ENCODE measurements around the gene ATP10A. TPM values are rescaled to one million over a fixed set of nuclear protein-coding genes. Genes with fewer than 3 reads are reported as not detected.

The ATP10A gene
- total and polyA plus RNA-seq, 2 experiments from 2014 or later, result not detected

DNA sequence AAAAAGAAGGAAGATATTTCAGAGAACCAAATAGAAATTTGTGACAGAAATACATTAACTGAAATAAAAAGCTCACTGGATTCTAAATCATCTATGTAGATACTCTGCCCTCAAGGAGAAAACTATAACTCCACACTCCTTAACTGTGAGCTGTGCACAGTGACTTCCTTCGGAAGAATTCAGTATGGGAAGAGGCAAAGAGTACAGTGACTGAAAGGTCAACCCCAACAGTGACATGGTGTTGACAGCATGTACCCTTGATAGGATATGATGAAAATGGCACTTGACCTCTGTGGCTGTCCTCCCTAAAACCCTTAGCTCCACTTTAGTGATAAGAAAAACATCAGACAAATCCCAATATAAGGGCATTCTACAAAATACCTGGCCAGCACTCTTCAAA is 165.5 kb downstream of the ATP10A start:
- TF ChIP-seq, protein P1, sequence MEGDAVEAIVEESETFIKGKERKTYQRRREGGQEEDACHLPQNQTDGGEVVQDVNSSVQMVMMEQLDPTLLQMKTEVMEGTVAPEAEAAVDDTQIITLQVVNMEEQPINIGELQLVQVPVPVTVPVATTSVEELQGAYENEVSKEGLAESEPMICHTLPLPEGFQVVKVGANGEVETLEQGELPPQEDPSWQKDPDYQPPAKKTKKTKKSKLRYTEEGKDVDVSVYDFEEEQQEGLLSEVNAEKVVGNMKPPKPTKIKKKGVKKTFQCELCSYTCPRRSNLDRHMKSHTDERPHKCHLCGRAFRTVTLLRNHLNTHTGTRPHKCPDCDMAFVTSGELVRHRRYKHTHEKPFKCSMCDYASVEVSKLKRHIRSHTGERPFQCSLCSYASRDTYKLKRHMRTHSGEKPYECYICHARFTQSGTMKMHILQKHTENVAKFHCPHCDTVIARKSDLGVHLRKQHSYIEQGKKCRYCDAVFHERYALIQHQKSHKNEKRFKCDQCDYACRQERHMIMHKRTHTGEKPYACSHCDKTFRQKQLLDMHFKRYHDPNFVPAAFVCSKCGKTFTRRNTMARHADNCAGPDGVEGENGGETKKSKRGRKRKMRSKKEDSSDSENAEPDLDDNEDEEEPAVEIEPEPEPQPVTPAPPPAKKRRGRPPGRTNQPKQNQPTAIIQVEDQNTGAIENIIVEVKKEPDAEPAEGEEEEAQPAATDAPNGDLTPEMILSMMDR (IDR thresholded peaks at IDR 0.05; ENCODE audit: low read depth, low read length), result no peak
- Histone ChIP-seq H3K27ac (no peak overlapping the region), H3K9me3 (ENCODE audit: low read depth) (no peaks in the 10 kb centered on the region), H3K36me3 (no peaks in the 10 kb centered on the region), H3K27me3 (peaks cover 18% of the 10 kb centered on the region), H3K4me3 (no peak overlapping the region), H3K4me1 (ENCODE audit: low read depth) (peaks cover 15% of the 10 kb centered on the region)
- no peak for DNase-seq (ENCODE audit: low read depth in 1 of 2, low spot score in 1 of 2)

DNA sequence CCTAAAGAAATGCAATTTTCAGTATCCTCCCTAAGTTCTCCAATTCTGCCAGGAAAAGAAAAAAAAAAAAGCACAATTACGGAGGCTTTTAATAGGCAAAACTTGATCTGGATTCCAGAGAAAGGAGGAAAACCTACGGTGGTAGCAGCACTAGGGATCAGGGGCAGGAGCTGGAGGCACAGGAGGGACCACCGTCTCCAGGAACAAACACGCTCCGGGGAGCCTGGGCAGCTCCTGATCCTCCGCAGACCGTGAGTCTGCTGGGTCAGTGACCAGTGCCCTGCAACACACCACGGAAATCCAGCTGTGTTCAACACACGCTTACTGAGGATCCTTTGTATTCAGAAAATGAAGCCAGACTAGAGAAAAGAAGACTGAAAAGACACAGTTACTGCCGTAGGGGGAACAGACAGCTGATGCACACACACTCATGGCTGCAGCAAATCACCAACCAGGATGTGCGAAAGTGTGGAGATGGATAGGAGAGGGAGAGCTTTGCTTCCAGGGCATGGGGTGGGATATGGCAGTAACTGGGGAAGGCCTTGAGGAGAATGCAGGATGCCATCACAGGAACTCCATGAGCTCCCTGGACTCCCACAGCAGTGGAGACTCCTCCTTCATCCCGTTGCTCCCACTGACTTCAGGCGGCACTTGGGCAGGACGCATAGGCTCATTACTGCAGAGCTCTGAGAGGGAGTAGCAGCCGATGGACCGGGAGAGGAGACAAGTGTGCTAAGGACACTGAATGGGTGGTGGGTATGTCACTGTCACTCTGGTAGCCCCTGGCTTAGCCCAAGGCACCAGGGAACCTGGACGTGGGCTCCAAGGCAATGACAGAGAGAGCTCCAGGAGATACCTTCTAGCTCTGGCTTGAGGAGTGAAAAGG is 167.0 kb downstream of the ATP10A start:
- H3K27ac ChIP-seq, result no peak overlapping the region
- H3K4me1 ChIP-seq (ENCODE audit: low read depth), result peaks cover 15% of the 10 kb centered on the region
- H3K9me3 ChIP-seq (ENCODE audit: low read depth), result no peaks in the 10 kb centered on the region
- H3K4me3 ChIP-seq, result no peak overlapping the region
- peaks cover 11% of the 10 kb centered on the region for H3K27me3 ChIP-seq
- H3K36me3 ChIP-seq, result no peaks in the 10 kb centered on the region
- DNase-seq (ENCODE audit: low read depth in 1 of 2, low spot score in 1 of 2), result no peak
- TF ChIP-seq, protein P1 (IDR thresholded peaks at IDR 0.05; ENCODE audit: low read depth, low read length), result no peak

DNA sequence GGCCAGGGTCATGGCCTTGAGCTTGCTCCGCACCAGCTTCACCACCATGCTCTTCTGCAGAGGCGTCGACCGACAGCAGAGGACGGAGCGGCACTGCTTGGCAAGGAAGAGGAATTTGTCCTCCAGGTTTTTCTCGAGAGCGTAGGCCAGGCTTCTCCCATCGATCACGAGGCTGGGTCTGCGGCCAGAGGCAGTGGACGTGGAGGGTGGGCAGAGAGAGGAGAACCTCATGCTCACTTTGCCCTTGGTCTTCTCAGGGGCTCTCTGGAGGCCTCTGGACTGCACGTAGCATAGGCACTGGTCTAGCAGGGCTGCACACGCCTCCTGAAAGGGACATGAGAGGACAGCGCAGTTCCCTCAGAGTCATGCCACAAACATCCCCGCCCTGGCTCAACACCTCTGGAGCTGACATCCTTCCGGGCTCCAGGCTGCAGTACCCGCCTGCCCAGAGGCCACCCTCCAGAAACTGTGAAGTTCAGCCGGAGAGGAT is 168.3 kb downstream of the ATP10A start:
- no peak for DNase-seq (ENCODE audit: low read depth in 1 of 2, low spot score in 1 of 2)
- peaks cover 2% of the 10 kb centered on the region for H3K27me3 ChIP-seq
- H3K4me1 ChIP-seq (ENCODE audit: low read depth), result peaks cover 15% of the 10 kb centered on the region
- H3K27ac ChIP-seq, result no peak overlapping the region
- no peaks in the 10 kb centered on the region for H3K9me3 ChIP-seq (ENCODE audit: low read depth)
- no peak overlapping the region for H3K4me3 ChIP-seq
- TF ChIP-seq, protein P1 (IDR thresholded peaks at IDR 0.05; ENCODE audit: low read depth, low read length), result no peak
- no peaks in the 10 kb centered on the region for H3K36me3 ChIP-seq

DNA sequence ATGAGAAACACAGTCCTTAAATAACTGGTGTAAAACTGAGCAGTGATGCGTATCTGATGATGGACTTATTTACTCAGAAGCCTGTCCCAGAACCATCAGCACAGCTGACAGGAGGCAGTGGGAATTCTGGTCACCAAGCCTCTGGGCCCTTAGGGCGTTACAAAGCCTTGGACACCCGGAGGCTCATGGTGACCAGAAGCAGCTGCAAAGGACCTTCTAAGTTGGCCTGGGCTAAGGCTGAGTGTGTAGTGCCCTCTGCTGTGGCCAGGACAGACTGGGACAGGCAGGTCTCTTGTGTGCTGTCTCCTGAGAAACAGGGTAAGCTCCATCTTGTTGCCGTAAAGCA is 168.9 kb downstream of the ATP10A start:
- no peak for DNase-seq (ENCODE audit: low read depth in 1 of 2, low spot score in 1 of 2)
- Histone ChIP-seq H3K9me3 (ENCODE audit: low read depth) (no peaks in the 10 kb centered on the region), H3K36me3 (no peaks in the 10 kb centered on the region), H3K27me3 (peaks cover 2% of the 10 kb centered on the region), H3K4me1 (ENCODE audit: low read depth) (peaks cover 15% of the 10 kb centered on the region), H3K27ac (no peak overlapping the region), H3K4me3 (no peak overlapping the region)
- TF ChIP-seq, protein P1 (IDR thresholded peaks at IDR 0.05; ENCODE audit: low read depth, low read length), result no peak

DNA sequence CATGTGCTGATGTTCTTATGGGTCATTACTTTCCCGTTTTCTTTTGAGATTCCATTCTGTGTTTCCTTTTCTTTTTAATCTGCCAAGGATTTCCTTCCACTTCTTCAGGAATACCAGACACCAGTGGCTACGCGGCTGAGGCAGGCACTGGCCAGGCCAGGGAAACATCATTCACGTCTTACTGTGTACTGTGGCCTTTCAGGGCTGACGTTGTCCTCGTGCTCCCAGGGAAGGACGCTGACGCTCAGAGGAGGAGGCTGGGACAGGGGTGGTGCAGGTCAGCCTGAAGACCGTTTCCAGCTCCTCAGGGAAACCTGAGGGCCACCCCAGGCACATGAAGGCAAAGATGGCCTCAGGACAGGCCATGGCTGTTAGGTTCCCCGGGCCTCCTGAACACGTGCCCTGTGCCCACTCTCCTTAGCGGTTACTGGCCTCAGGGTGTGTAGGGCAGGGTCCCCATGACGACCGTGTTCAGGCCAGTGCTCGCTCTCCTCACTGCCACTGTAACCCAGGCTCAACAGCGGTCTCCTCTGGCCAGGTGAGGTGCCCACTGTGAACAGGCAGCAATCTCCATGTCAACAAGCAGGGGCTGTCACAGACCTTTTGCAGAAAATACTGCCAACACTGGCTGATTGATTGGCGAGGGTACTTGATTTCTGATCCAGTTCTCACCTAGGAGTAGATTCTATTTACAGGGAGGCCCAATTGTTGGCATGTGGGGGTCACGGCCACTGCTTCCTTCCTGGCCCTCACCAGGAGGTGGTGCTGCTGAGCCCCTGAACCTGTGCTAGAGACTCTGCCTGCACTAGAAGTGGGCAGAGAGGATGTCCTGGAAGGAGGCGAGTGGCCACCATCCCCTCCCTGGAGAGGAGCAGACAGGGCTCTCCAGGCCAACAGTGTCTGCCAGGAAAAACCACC is 169.5 kb downstream of the ATP10A start:
- Histone ChIP-seq H3K27ac (no peak overlapping the region), H3K27me3 (peaks cover under 1% of the 10 kb centered on the region), H3K36me3 (no peaks in the 10 kb centered on the region), H3K4me1 (ENCODE audit: low read depth) (peaks cover 15% of the 10 kb centered on the region), H3K9me3 (ENCODE audit: low read depth) (no peaks in the 10 kb centered on the region), H3K4me3 (no peak overlapping the region)
- DNase-seq (ENCODE audit: low read depth in 1 of 2, low spot score in 1 of 2), result peak; percentile 37 to 64
- TF ChIP-seq, protein P1 (IDR thresholded peaks at IDR 0.05; ENCODE audit: low read depth, low read length), result peak; percentile 68
